B cell (primary cell): ENCODE data around the gene THSD4. TPM values are rescaled to one million over a fixed set of nuclear protein-coding genes. Genes with fewer than 3 reads are reported as not detected.

Experiments used
- ATAC-seq: fragments of 200-7000 bp; cut with Tn5 transposase; one replicate; pipeline ENCODE4 v1.10.0; 2021; ENCODE audit warnings: low read depth, mild to moderate bottlenecking, moderate number of reproducible peaks, moderate library complexity
- CTCF ChIA-PET: fragments of 350-600 bp; sonication (Branson Sonifier 250); formaldehyde crosslinking; loops from one replicate; lab custom pipeline; 2021; ENCODE audit warnings: antibody characterized with exemption, inconsistent platforms; lab: Charles Lee
- POLR2A ChIA-PET: fragments of 350-600 bp; sonication (Branson Sonifier 250); formaldehyde crosslinking; loops from one replicate; lab custom pipeline; 2021; ENCODE audit warnings: antibody characterized with exemption; lab: Charles Lee
- DNase-seq: peaks from one replicate; pipeline ENCODE4 v3.0.0; 2013
- H2AFZ ChIP-seq: 2 replicates; pipeline ENCODE4 v1.6.1; 2012; ENCODE audit warnings: mild to moderate bottlenecking, low read depth, low read length; ENCODE audit not compliant: insufficient read depth, poor library complexity, severe bottlenecking
- H3K27ac ChIP-seq, 2 donors: 1 replicate in 1 of 2; 2 replicates in 1 of 2; pipeline ENCODE4 v1.5.1; 2012 to 2013; ENCODE audit warnings: low read length in 2 of 2, mild to moderate bottlenecking in 2 of 2, moderate library complexity in 1 of 2
- H3K27me3 ChIP-seq, 4 experiments: fragments of 200-600 bp in 1 of 4; sonication (generic) in 1 of 4; replicated peaks in 1 of 4; 1 replicate in 2 of 4; 2 replicates in 2 of 4; pipeline versions ENCODE4 v1.6.1 to v1.7.0; 2013 to 2016; ENCODE audit warnings: low read length in 3 of 4, mild to moderate bottlenecking in 2 of 4, mixed read lengths in 1 of 4, moderate library complexity in 1 of 4; ENCODE audit not compliant: insufficient read depth in 4 of 4, control insufficient read depth in 3 of 4; ENCODE audit errors: control extremely low read depth in 1 of 4
- H3K36me3 ChIP-seq, 2 experiments: replicated peaks in 1 of 2; 1 replicate in 1 of 2; 2 replicates in 1 of 2; pipeline versions ENCODE4 v1.6.1 to v1.7.1; 2013; ENCODE audit warnings: low read length in 1 of 2; ENCODE audit not compliant: insufficient read depth in 2 of 2, control insufficient read depth in 1 of 2; ENCODE audit errors: control extremely low read depth in 1 of 2, extremely low read depth in 1 of 2
- H3K4me1 ChIP-seq, 2 donors: fragments of 200-600 bp in 1 of 2; sonication (generic) in 1 of 2; 1 replicate in 1 of 2; 2 replicates in 1 of 2; pipeline versions ENCODE4 v1.5.1 to v1.6.1; 2013 to 2017; ENCODE audit warnings: low read length in 2 of 2; ENCODE audit not compliant: control insufficient read depth in 2 of 2, insufficient read depth in 2 of 2
- H3K4me2 ChIP-seq: replicated peaks from 2 replicates; pipeline ENCODE3; 2012; ENCODE audit warnings: mild to moderate bottlenecking, low read depth, low read length; ENCODE audit not compliant: poor library complexity, severe bottlenecking
- H3K4me3 ChIP-seq, 5 experiments: fragments of 200-600 bp in 1 of 5; sonication (generic) in 1 of 5; 1 replicate in 3 of 5; 2 replicates in 2 of 5; pipeline versions ENCODE4 v1.5.1 to v1.7.0; 2011 to 2016; ENCODE audit warnings: low read length in 4 of 5, mild to moderate bottlenecking in 4 of 5, low read depth in 2 of 5, control low read depth in 1 of 5, moderate library complexity in 1 of 5; ENCODE audit not compliant: insufficient read depth in 1 of 5; ENCODE audit errors: control extremely low read depth in 1 of 5, extremely low read depth in 1 of 5
- H3K79me2 ChIP-seq: fragments of 200-600 bp; sonication (generic); one replicate; pipeline ENCODE4 v1.6.0; 2016; ENCODE audit warnings: low read length; ENCODE audit not compliant: control insufficient read depth, insufficient read depth
- H3K9ac ChIP-seq: fragments of 200-600 bp; sonication (generic); 2 replicates; pipeline ENCODE4 v1.6.1; 2017; ENCODE audit warnings: mild to moderate bottlenecking, low read length, moderate library complexity
- H3K9me3 ChIP-seq, 3 donors: one replicate each; pipeline versions ENCODE4 v1.6.1 to v1.7.1; 2013; ENCODE audit warnings: low read length in 2 of 3; ENCODE audit not compliant: control insufficient read depth in 2 of 3, insufficient read depth in 1 of 3; ENCODE audit errors: control extremely low read depth in 1 of 3
- H4K20me1 ChIP-seq: 2 replicates; pipeline ENCODE4 v1.6.0; 2012; ENCODE audit warnings: mild to moderate bottlenecking, low read length; ENCODE audit not compliant: insufficient read depth, control insufficient read depth, poor library complexity, severe bottlenecking
- H3K27ac Mint-ChIP-seq: one replicate; pipeline ENCODE4 v1.8.0; 2021; ENCODE audit warnings: mixed read lengths
- H3K27me3 Mint-ChIP-seq: one replicate; pipeline ENCODE4 v1.8.0; 2021; ENCODE audit warnings: mixed read lengths
- H3K4me1 Mint-ChIP-seq: one replicate; pipeline ENCODE4 v1.8.0; 2021; ENCODE audit warnings: mixed read lengths
- H3K4me3 Mint-ChIP-seq: one replicate; pipeline ENCODE4 v1.8.0; 2021; ENCODE audit warnings: mixed read lengths
- H3K9me3 Mint-ChIP-seq: one replicate; pipeline ENCODE4 v1.8.0; 2022; ENCODE audit warnings: mixed read lengths; ENCODE audit not compliant: insufficient read depth
- EZH2 ChIP-seq: IDR thresholded peaks from 2 replicates; pipeline ENCODE4 v1.6.1; 2012; ENCODE audit warnings: borderline replicate concordance, low read depth, mild to moderate bottlenecking, moderate library complexity, low read length; ENCODE audit not compliant: insufficient read depth, poor library complexity, severe bottlenecking
- WGBS: methylation state at CpG from one replicate; pipeline ENCODE4 v1.1.5; 2013; ENCODE audit warnings: missing lambda C conversion rate; ENCODE audit not compliant: insufficient coverage; 5-methylcytosine and 5-hydroxymethylcytosine counted together
- intact Hi-C: fragments of 100-400 bp; cut with micrococcal nuclease; formaldehyde crosslinking; loops from one replicate; pipeline ENCODE4 v1.10.0; 2022
- polyA plus RNA-seq: library from polyadenylated mRNA; depleted of rRNA; stranded (reverse); fragments of >200 nt; gene quantifications from 2 replicates; pipeline ENCODE4 v1.2.3, GENCODE V29; 2012
- total RNA-seq, 2 donors: library from RNA; stranded (reverse); fragments of 120-200 nt in 1 of 2; gene quantifications; 1 replicate in 1 of 2; 2 replicates in 1 of 2; pipeline versions ENCODE4 v1.2.3 to v1.2.4, GENCODE V29; 2013 to 2022
- TF ChIP-seq, protein P1 (sequence below): fragments of 200-600 bp; IDR thresholded peaks from one replicate; pipeline ENCODE4 v1.8.0; 2022; ENCODE audit warnings: antibody characterized with exemption, mild to moderate bottlenecking

The THSD4 gene
- total and polyA plus RNA-seq, 2 donors (not counting 1 experiment from before 2014, with no cell fraction given), result not detected

DNA sequence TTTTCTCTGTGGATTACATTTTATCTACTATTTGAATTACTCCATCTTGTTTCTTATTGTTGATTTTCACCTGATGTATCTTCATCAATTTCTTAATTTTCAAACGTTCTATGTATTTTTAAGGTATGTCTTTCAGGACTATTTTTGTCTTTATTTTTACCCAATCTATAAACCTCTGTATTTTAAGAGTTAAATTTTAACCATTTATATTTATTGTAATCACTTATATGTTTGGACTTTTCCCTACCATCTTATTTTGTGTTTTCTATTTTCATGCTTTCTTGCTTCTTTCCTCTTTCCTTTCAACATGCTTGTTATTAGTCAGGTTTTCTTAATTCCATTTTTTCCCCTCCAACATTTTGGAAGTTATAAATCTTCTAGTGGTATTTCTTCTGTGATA is 645.6 kb downstream of the THSD4 start:
- ChIA-PET POLR2A (no interaction called here), CTCF (no interaction called here)
- DNase-seq (no peak), ATAC-seq (no peak)
- intact Hi-C loops, result no loop called here
- Histone ChIP-seq H3K4me1 (no peaks in the 10 kb centered on the region), H3K27ac (no peak overlapping the region), H3K4me3 (no peak overlapping the region), H3K9me3 (peaks cover 0 to 6% (median 3%) of the 10 kb centered on the region in 3 donors), H2AFZ (no peak overlapping the region), H3K9ac (no peak overlapping the region), H3K79me2 (no peaks in the 10 kb centered on the region), H3K27me3 (no peaks in the 10 kb centered on the region), H3K4me2 (no peak overlapping the region), H4K20me1 (no peaks in the 10 kb centered on the region), H3K36me3 (no peaks in the 10 kb centered on the region)
- Mint-ChIP-seq H3K4me3 (no peak overlapping the region), H3K27me3 (peaks cover 5% of the 10 kb centered on the region), H3K4me1 (no peaks in the 10 kb centered on the region), H3K27ac (no peak overlapping the region), H3K9me3 (peaks cover 3% of the 10 kb centered on the region)
- no CpG with 5 or more reads among the region's 1 CpG for WGBS
- no peak for TF ChIP-seq EZH2
- TF ChIP-seq, protein P1, sequence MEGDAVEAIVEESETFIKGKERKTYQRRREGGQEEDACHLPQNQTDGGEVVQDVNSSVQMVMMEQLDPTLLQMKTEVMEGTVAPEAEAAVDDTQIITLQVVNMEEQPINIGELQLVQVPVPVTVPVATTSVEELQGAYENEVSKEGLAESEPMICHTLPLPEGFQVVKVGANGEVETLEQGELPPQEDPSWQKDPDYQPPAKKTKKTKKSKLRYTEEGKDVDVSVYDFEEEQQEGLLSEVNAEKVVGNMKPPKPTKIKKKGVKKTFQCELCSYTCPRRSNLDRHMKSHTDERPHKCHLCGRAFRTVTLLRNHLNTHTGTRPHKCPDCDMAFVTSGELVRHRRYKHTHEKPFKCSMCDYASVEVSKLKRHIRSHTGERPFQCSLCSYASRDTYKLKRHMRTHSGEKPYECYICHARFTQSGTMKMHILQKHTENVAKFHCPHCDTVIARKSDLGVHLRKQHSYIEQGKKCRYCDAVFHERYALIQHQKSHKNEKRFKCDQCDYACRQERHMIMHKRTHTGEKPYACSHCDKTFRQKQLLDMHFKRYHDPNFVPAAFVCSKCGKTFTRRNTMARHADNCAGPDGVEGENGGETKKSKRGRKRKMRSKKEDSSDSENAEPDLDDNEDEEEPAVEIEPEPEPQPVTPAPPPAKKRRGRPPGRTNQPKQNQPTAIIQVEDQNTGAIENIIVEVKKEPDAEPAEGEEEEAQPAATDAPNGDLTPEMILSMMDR, result no peak

DNA sequence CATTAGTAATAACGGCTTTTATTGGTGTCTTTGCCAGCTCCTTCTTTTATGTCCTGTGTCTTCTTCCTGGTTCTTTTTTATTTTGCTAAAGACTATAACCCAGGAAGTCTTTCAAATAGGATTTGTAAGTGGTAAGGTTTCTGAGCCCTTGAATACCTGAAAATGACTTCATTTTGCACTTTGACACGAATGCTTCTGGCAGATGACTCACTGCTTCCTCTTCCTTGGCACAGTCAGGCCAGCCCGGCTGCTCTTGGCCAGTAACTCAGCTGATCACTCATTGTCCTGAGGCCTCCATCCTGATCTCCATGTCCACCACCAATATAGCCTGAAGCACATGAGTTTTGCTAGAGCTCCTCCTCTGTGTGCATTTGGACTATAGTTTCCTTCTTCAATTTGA is 646.4 kb downstream of the THSD4 start:
- no peak for ATAC-seq
- no peak overlapping the region for H3K27ac Mint-ChIP-seq
- Histone ChIP-seq H3K79me2 (no peaks in the 10 kb centered on the region), H3K9me3 (peaks cover 0 to 6% (median 3%) of the 10 kb centered on the region in 3 donors), H2AFZ (no peak overlapping the region), H3K4me2 (no peak overlapping the region), H3K36me3 (no peaks in the 10 kb centered on the region), H3K4me1 (no peaks in the 10 kb centered on the region), H3K4me3 (no peak overlapping the region), H4K20me1 (no peaks in the 10 kb centered on the region), H3K27me3 (no peaks in the 10 kb centered on the region), H3K9ac (no peak overlapping the region), H3K27ac (no peak overlapping the region)
- CTCF ChIA-PET, result no interaction called here
- intact Hi-C loops, result no loop called here
- WGBS, result 58% methylated on average over 2 of the region's 3 CpGs
- peaks cover 3% of the 10 kb centered on the region for H3K9me3 Mint-ChIP-seq
- no peak for DNase-seq
- TF ChIP-seq, protein P1, result no peak
- no peak for TF ChIP-seq EZH2
- peaks cover 3% of the 10 kb centered on the region for H3K27me3 Mint-ChIP-seq
- no peak overlapping the region for H3K4me3 Mint-ChIP-seq
- POLR2A ChIA-PET, result no interaction called here
- no peaks in the 10 kb centered on the region for H3K4me1 Mint-ChIP-seq
